Rectal smooth muscle tissue (tissue), 1 donor: ENCODE data around the gene APOA1.
A peak's percentile ranks its signal among the peaks of the same experiment; 100 is the strongest.

Experiments used
- H3K27ac ChIP-seq: one replicate; pipeline ENCODE4 v1.7.0; 2013; ENCODE audit warnings: low read depth, low read length, inconsistent platforms
- H3K27me3 ChIP-seq: one replicate; pipeline ENCODE4 v1.7.0; 2013; ENCODE audit warnings: low read length; ENCODE audit not compliant: control insufficient read depth, insufficient read depth
- H3K36me3 ChIP-seq: one replicate; pipeline ENCODE4 v1.7.0; 2013; ENCODE audit warnings: low read length; ENCODE audit not compliant: control insufficient read depth, insufficient read depth
- H3K4me1 ChIP-seq: one replicate; pipeline ENCODE4 v1.7.0; 2013; ENCODE audit warnings: low read length; ENCODE audit not compliant: control insufficient read depth, insufficient read depth
- H3K4me3 ChIP-seq: one replicate; pipeline ENCODE4 v1.7.0; 2013; ENCODE audit warnings: low read length
- H3K9ac ChIP-seq: one replicate; pipeline ENCODE4 v1.7.0; 2013; ENCODE audit warnings: low read length

APOA1 gene

DNA sequence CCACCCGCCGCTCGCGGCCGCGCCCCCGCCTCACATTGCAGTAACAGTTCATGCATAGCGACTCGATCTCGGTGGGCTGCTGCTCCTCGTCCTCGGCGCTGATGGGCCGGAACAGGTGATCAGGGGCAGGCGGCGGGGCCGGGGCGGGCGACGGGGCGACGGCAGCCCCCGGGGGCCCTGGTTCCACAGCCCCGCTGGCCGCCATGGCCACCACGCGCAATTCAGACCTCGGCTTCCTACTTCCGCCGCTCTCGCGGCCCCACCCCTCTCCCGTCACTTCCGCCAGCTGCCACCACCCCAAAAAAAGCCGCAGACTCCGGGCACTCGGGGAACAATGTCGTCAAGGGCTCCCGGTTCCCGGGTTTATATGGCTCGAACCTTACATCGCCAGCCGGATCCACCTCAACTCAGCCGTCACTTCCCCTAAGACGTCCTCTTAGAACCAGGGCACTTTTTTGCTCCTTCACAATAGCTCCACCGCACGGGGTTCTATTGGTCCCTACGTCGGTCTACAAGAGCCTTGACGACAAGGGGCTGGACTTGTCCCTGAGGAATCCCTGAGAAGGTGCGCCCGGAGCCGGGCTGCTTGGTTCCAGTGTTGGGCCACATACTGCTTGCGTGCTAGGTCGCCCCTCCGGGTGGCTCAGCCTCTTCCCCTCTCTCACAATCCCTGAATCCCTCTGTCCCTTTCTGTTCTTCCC lies 49.5 kb downstream of the APOA1 start, which contains the start of gene ZPR1:
TSS of gene ZPR1 (minus strand) at position 238 of the 701 bp plus-strand sequence. CDS start at position 205, 33 bp downstream.
- H3K4me3 ChIP-seq: peak within 1 kb of the TSS; percentile 82
- H3K27ac ChIP-seq: peak within 1 kb of the TSS; percentile 72
- H3K9ac ChIP-seq: peak within 1 kb of the TSS; percentile 63
- H3K36me3 ChIP-seq: peaks cover 24% of the 10 kb centered on the region
- no peaks in the 10 kb centered on the region for H3K27me3 ChIP-seq
- peaks cover 7% of the 10 kb centered on the region for H3K4me1 ChIP-seq

DNA sequence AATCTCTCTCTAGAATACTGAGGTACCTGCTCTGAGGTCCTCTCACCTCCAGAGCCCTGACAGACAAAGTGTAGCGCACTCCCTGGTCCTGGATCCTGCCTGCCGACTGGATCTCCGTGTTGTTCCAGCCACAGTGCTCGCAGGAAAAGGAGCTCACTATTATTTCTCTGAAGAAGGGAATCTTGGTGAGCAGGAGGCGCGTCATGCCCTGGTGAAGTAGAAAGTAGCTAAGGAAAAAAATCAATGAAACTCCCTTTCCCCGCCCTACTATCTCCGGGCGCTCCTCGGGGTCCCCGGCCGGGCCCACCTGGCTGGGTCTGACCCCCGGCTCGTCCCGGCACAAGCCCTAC lies 50.0 kb downstream of the APOA1 start:
- peak overlapping the region; percentile 17 for H3K9ac ChIP-seq
- H3K27me3 ChIP-seq: no peaks in the 10 kb centered on the region
- H3K4me3 ChIP-seq: peak overlapping the region; percentile 82
- peaks cover 28% of the 10 kb centered on the region for H3K36me3 ChIP-seq
- H3K27ac ChIP-seq: peak overlapping the region; percentile 72
- H3K4me1 ChIP-seq: peaks cover 7% of the 10 kb centered on the region

DNA sequence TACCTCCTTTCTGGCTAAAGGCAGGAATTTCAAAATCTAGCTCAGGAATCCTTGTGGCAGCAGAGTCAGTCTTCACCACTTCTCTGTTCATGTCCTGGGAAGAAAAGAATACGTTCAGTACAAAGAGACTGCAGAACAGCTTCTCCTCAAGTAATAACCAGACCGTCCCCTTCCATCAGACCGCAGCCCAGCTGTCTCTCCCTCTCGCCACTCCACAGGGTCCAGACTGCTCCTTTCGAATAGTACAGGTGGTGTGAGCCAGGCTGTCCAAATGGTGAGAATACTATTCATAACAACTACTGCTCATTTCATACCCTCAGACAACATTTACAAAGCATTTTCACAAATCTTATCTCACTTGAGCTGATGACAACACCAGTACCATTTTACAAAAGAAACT lies 50.5 kb downstream of the APOA1 start:
- H3K4me3 ChIP-seq: peak overlapping the region; percentile 82
- no peak overlapping the region for H3K27ac ChIP-seq
- no peaks in the 10 kb centered on the region for H3K27me3 ChIP-seq
- peaks cover 29% of the 10 kb centered on the region for H3K36me3 ChIP-seq
- peaks cover 7% of the 10 kb centered on the region for H3K4me1 ChIP-seq
- no peak overlapping the region for H3K9ac ChIP-seq

DNA sequence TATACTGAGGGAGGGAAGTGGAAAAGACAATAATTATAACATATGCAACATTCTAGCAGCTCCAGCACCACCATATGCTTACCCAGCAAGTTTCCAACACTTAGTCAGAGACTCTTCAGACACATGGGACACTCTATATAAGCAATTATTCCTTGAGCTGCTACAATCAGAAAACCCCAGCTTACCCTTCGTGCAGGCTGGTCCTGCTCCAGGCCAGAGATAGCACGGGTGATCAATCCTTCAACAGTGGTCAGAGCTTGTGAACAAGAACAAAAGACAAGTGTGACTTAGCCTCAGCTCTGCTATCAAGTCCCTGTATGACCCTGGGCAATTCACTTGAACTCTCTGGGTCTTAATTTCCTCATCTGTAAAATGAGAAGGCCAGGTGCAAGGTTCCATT lies 51.1 kb downstream of the APOA1 start:
- no peak overlapping the region for H3K4me3 ChIP-seq
- H3K4me1 ChIP-seq: peaks cover 4% of the 10 kb centered on the region
- no peak overlapping the region for H3K27ac ChIP-seq
- H3K9ac ChIP-seq: no peak overlapping the region
- H3K27me3 ChIP-seq: no peaks in the 10 kb centered on the region
- H3K36me3 ChIP-seq: peaks cover 31% of the 10 kb centered on the region
